Prostate gland (tissue), 2 donors: ENCODE measurements around the gene F11. TPM values are rescaled to one million over a fixed set of nuclear protein-coding genes. Genes with fewer than 3 reads are reported as not detected.

Source experiments
- DNase-seq: peaks from one replicate; pipeline ENCODE4 v3.0.0-alpha.2; 2019; ENCODE audit warnings: low spot score
- H3K27ac ChIP-seq, 2 donors: fragments of 200-600 bp; sonication (generic); 2 replicates each; pipeline ENCODE4 v1.5.1; 2017 to 2019
- H3K27me3 ChIP-seq: fragments of 200-600 bp; sonication (generic); replicated peaks from 2 replicates; pipeline ENCODE4 v1.5.1; 2019; ENCODE audit not compliant: insufficient read depth
- H3K36me3 ChIP-seq, 2 donors: fragments of 200-600 bp; sonication (generic); 1 replicate in 1 of 2; 2 replicates in 1 of 2; pipeline versions ENCODE4 v1.5.1 to v1.8.1; 2017 to 2019
- H3K4me1 ChIP-seq: fragments of 200-600 bp; sonication (generic); replicated peaks from 2 replicates; pipeline ENCODE4 v1.5.1; 2019
- H3K4me3 ChIP-seq, 2 donors: fragments of 200-600 bp; sonication (generic); 2 replicates each; pipeline ENCODE4 v1.5.1; 2017 to 2019
- H3K9me3 ChIP-seq: fragments of 200-600 bp; sonication (generic); 2 replicates; pipeline ENCODE4 v1.5.1; 2017
- CTCF ChIP-seq, 4 experiments: fragments of 200-600 bp in 2 of 4; fragments of 450-650 bp in 2 of 4; sonication (generic) in 2 of 4; IDR thresholded peaks; 1 replicate in 3 of 4; 2 replicates in 1 of 4; pipeline ENCODE4 v1.5.1; 2016 to 2019; ENCODE audit warnings: antibody characterized with exemption in 4 of 4, mild to moderate bottlenecking in 2 of 4, moderate library complexity in 2 of 4
- POLR2A ChIP-seq: fragments of 450-650 bp; IDR thresholded peaks from one replicate; pipeline ENCODE4 v1.6.1; 2016; ENCODE audit warnings: antibody characterized with exemption, mild to moderate bottlenecking
- POLR2AphosphoS5 ChIP-seq: sonication (generic); formaldehyde crosslinking; IDR thresholded peaks from one replicate; pipeline ENCODE4 v1.6.1; 2017; ENCODE audit warnings: antibody characterized with exemption
- WGBS: methylation state at CpG from one replicate; pipeline ENCODE4 v1.1.5; 2018; 5-methylcytosine and 5-hydroxymethylcytosine counted together
- intact Hi-C: fragments of 100-400 bp; cut with DNase I; formaldehyde crosslinking; loops from one replicate; pipeline ENCODE4 v1.14.2; 2022
- total RNA-seq, 2 donors: library from RNA; depleted of rRNA; stranded (reverse); fragments of >200 nt; gene quantifications; one replicate each; pipeline ENCODE4 v1.1.0, GENCODE V29; 2016

The F11 gene
- total RNA-seq, 2 donors from 2014 or later, result not detected

GRCh38 chr4:186250760-186251159 lies 15.2 kb upstream of the F11 start:
- 48% methylated on average over 2 of the region's 2 CpGs for WGBS
- Histone ChIP-seq H3K27me3 (no peaks in the 10 kb centered on the region), H3K4me1 (no peaks in the 10 kb centered on the region), H3K4me3 (no peak overlapping the region), H3K9me3 (no peaks in the 10 kb centered on the region), H3K27ac (no peak overlapping the region), H3K36me3 (no peaks in the 10 kb centered on the region)
- no peak for TF ChIP-seq CTCF (IDR thresholded peaks at IDR 0.05)
- no peak for TF ChIP-seq POLR2AphosphoS5
- intact Hi-C loops, result no loop called here
- no peak for DNase-seq

- Histone ChIP-seq H3K4me3 (no peak overlapping the region), H3K9me3 (no peaks in the 10 kb centered on the region), H3K36me3 (no peaks in the 10 kb centered on the region), H3K4me1 (no peaks in the 10 kb centered on the region), H3K27me3 (no peaks in the 10 kb centered on the region), H3K27ac (no peak overlapping the region)
- no peak for DNase-seq
- intact Hi-C loops, result no loop called here
- 93% methylated on average over 3 of the region's 3 CpGs for WGBS
- no peak for TF ChIP-seq POLR2A
- no peak for TF ChIP-seq CTCF (IDR thresholded peaks at IDR 0.05)
- TF ChIP-seq POLR2AphosphoS5, result no peak
Measured at GRCh38 chr4:186255122-186255521, 10.9 kb upstream of the F11 start.

GRCh38 chr4:186258216-186258811 lies 7.7 kb upstream of the F11 start:
- Histone ChIP-seq H3K36me3 (no peaks in the 10 kb centered on the region), H3K4me3 (no peak overlapping the region), H3K27ac (no peak overlapping the region), H3K9me3 (no peaks in the 10 kb centered on the region), H3K4me1 (no peaks in the 10 kb centered on the region), H3K27me3 (no peaks in the 10 kb centered on the region)
- intact Hi-C loops, result no loop called here
- WGBS, result 89% methylated on average over 12 of the region's 12 CpGs
- TF ChIP-seq POLR2A (no peak), POLR2AphosphoS5 (no peak), CTCF (IDR thresholded peaks at IDR 0.05) (no peak)
- no peak for DNase-seq

GRCh38 chr4:186260117-186260503 lies 5.9 kb upstream of the F11 start:
- Histone ChIP-seq H3K4me3 (no peak overlapping the region), H3K27ac (no peak overlapping the region), H3K9me3 (no peaks in the 10 kb centered on the region), H3K27me3 (no peaks in the 10 kb centered on the region), H3K36me3 (no peaks in the 10 kb centered on the region), H3K4me1 (no peaks in the 10 kb centered on the region)
- TF ChIP-seq POLR2AphosphoS5, result no peak
- no peak for TF ChIP-seq CTCF (IDR thresholded peaks at IDR 0.05)
- TF ChIP-seq POLR2A, result no peak
- DNase-seq, result no peak
- intact Hi-C loops, result no loop called here
- WGBS, result 73% methylated on average over 6 of the region's 6 CpGs
